ENCODE results near the gene MBTPS1.
"Not testable (repeated sequence)": the region's sequence is repeated elsewhere in the genome, so short reads cannot be mapped to it uniquely, and the experiment has no call there.

Gene MBTPS1

GRCh38 chr16:84137769-84138357 is 21.1 kb upstream of the MBTPS1 start:
- in situ Hi-C loops (cut with HindIII; ENCODE audit: low sequenced_read_pairs), result no loop called here

- in situ Hi-C loops (cut with HindIII; ENCODE audit: low sequenced_read_pairs), result no loop called here
Observed at GRCh38 chr16:84137287-84137686, 20.5 kb upstream of the MBTPS1 start.

GRCh38 chr16:84136331-84137125 is 19.8 kb upstream of the MBTPS1 start:
- in situ Hi-C loops (cut with HindIII; ENCODE audit: low sequenced_read_pairs), result no loop called here

DNA sequence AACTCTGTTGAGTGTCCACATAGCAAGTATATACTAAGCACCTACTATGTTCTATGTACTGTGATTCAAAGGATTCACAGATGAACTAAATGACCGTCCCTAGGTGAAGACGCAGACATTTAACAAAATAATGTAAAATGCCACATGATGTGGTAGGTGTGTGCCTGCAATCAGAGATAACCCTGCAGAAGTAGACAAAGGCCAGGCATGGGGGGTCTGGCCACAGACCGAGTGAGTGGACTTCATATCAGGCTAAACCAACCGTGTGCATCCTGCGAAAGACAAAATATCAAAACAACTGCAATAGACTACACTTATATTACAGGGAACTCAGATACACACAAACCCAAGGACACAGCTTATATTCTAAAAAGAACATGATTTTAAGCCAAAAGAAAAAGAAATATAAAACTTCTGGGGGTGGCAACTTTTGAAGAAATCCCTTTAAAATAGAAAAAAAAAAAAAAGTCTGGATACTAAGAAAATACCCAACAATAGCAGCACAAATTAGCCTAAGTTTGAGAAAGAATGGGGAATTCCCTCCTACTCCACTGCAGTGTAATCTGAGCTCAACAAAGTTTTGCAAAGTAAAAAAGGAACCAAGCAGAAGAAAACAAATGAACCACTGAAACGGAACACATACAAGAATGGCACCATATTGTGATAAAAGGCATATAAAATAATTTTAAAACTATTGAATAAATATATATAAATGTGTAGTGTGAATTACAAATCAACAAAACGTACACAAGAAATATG is 16.0 kb upstream of the MBTPS1 start:
- in situ Hi-C loops (cut with HindIII; ENCODE audit: low sequenced_read_pairs), result no loop called here

GRCh38 chr16:84131117-84131516 is 14.4 kb upstream of the MBTPS1 start:
- in situ Hi-C loops (cut with HindIII; ENCODE audit: low sequenced_read_pairs), result no loop called here

DNA sequence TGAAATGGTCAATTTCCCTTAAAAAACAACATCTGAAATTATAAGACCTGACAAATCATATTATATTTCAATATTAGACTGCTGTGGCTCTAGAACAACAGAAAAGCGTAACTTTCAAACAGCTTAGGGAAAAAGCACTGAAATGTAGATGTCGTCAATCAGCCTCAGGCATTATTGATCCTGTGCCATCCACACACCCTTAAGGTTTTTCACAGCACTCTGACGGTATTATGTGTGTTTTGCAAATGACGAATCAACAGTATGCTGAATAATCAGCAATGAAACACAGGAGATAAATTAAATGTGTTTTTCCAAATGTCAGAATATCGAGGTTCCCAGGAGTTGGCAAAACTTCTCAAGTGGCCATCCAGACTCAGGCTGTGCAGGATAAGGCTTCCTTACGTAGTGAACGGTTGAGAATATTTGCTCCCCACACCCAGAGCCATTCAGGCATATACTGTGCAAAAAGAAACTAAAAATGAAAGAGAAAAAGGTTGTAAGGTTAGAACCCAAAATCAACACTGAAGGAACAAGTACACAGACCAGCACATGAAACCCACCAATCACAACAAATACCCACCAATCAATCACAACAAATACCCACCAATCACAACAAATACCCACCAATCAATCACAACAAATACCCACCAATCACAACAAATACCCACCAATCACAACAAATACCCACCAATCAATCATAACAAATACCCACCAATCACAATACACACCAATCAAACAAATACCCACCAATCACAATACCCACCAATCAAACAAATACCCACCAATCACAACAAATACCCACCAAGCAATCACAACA is 7.7 kb upstream of the MBTPS1 start:
- in situ Hi-C loops (cut with HindIII; ENCODE audit: low sequenced_read_pairs), result no loop called here

DNA sequence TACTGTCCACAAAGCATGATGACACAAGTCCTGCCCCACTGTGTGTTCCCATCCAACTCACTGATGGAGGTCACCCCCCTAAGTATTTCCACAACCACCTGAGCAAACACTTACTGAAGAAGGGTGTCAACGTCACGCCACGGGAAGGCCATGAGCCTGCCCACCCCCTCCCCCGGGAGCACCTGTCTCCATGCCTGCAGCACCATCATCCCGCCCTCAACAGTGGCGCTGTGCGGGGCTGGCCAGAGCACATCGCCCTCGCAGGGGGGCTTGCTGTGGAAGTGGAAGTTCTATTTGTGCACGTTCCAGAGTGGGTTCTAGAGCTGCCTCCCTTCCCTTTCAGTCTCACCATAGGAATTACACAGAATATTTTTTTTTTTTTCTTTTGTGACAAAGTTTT is 4.3 kb upstream of the MBTPS1 start:
- in situ Hi-C loops (cut with HindIII; ENCODE audit: low sequenced_read_pairs), result no loop called here

- in situ Hi-C loops (cut with HindIII; ENCODE audit: low sequenced_read_pairs), result no loop called here
Observed at GRCh38 chr16:84120023-84120422, 3.3 kb upstream of the MBTPS1 start.

GRCh38 chr16:84119368-84119767 is 2.6 kb upstream of the MBTPS1 start:
- in situ Hi-C loops (cut with HindIII; ENCODE audit: low sequenced_read_pairs), result no loop called here

- in situ Hi-C loops (cut with HindIII; ENCODE audit: low sequenced_read_pairs), result not testable (repeated sequence)
Observed at GRCh38 chr16:84118315-84118714, 1.6 kb upstream of the MBTPS1 start.

- in situ Hi-C loops (cut with HindIII; ENCODE audit: low sequenced_read_pairs), result no loop called here
Observed at GRCh38 chr16:84117494-84117843, 727 bp upstream of the MBTPS1 start.

DNA sequence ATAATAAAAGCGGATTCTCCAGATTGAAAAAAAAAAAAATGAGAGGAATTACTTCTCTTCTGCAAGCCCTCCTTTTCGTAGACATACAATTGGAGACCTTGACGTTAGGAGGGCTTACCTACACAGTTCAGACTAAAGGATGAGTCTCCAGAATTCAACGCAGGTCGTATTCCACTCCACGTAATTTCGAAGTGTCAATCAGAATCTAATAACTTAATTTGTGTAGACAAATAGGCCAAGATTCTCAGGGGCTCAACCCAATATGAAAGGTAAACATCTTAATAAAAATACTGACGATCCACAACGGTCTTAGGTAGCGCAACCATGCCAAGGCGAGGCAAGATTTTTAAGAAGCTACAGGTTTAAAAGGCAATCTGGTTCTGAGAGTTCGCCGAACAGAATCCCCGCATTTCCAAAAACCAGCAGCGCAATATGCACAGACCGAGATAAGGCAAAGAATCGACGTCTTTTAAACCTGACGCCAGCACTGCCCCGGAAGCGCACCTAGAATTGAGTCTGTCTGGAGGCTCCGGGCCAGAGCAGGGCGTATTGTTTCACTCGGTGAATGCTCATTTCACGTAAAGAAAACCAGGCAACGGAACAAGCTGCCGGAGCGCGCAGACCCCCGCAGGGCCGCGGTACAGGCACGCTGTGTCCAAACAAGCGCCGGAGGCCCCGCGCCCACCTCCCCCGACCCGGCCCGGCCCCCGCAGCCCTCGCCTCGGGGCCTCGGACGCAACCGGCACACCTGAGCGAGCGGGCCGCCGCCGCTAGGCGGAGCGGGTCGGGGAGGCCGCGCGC is 623 bp downstream of the MBTPS1 start:
- in situ Hi-C loops (cut with HindIII; ENCODE audit: low sequenced_read_pairs), result no loop called here

- in situ Hi-C loops (cut with HindIII; ENCODE audit: low sequenced_read_pairs), result not testable (repeated sequence)
Observed at GRCh38 chr16:84111949-84112348, 4.8 kb downstream of the MBTPS1 start.

GRCh38 chr16:84111525-84111924 is 5.2 kb downstream of the MBTPS1 start:
- in situ Hi-C loops (cut with HindIII; ENCODE audit: low sequenced_read_pairs), result no loop called here

DNA sequence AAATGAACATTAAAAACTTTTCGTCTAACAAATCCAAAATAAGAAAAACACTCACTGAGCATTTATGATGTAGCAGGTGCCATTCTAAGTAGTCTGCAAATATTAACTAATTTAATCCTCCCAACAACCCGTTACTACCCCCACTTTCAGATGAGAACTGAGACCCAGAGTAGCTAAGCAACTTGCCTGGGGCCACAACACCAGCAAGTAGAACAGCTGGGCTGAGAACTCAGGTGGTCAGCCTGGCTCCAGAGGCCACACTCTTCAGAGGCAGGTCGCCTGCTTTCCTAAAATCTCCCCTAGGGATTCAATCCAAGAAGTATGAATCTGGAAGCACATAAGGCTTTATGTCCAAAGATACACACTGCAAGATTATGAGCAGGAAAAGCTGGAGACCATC is 6.2 kb downstream of the MBTPS1 start:
- in situ Hi-C loops (cut with HindIII; ENCODE audit: low sequenced_read_pairs), result no loop called here

DNA sequence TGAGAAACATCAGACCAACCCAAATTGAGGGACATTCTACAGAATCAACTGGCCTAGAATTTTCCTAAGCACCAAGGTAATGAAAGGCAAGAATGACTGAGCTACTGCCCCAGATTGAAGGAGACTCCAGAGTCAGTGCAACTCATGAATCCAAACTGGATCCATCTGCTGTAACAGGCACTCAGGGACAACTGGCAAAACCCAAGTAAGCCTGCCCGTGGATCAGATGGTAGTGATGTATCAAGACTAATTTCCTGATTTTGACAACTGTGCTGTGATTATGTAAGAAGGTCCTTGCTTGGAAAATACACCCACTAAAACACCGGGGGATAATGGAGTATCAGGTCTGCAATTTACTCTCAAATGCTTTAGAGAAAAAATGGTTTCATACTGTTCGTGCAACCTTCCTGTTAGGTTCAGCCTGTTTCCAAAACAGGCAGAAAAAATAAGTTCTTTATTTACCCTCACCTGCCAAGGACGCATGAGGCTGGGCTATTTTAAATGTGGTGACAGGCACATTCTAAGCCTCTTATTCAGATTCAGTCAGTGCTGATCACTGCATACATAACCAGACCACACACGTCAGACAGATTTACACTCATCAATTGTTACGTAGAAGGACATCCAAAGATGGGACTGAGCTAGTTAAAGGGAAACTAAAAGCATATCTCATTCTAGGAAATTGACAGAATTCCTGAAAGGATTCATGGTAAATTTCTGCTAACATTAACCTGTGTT is 7.0 kb downstream of the MBTPS1 start:
- in situ Hi-C loops (cut with HindIII; ENCODE audit: low sequenced_read_pairs), result no loop called here

- in situ Hi-C loops (cut with HindIII; ENCODE audit: low sequenced_read_pairs), result no loop called here
Observed at GRCh38 chr16:84107921-84108320, 8.8 kb downstream of the MBTPS1 start.

DNA sequence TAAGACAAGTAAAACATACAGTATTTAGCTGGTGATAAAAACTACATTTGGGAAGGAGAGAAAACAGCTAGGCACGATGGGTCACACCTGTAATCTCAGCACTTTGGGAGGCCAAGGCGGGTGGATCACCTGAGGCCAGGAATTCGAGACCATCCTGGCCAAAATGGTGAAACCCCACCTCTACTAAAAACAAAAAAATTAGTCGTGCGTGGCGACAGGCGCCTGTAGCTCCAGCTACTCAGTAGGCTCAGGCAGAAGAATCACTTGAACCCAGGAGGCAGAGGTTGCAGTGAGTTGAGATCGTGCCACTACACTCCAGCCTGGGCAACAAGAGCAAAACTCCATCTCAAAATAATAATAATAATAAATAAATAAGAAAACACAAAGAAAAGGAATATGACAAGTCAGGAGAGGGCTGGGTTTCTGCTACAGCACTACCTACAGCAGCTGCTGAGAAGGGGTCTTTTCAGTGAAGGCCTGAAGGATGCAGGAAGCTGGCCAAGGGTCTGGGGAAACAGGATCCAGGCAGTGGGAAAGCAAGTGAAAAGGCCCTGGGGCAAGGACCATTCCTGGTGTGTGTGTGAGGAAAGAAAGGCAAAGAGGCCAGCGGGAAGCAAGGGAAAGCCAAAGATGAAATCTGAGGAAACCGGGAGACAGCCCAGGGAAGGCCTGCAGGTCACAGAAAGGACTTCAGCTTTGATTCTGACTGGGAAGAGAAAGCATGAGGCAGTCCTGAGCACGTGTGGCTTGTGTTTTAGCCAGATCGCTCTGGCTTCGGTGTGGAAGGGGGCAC is 10.6 kb downstream of the MBTPS1 start:
- in situ Hi-C loops (cut with HindIII; ENCODE audit: low sequenced_read_pairs), result no loop called here

GRCh38 chr16:84105301-84105815 is 11.4 kb downstream of the MBTPS1 start:
- in situ Hi-C loops (cut with HindIII; ENCODE audit: low sequenced_read_pairs), result no loop called here

Measured in endothelial cell of hepatic sinusoid (primary cell).